Measurements from ENCODE around the gene OBSCN.

Gene OBSCN

DNA sequence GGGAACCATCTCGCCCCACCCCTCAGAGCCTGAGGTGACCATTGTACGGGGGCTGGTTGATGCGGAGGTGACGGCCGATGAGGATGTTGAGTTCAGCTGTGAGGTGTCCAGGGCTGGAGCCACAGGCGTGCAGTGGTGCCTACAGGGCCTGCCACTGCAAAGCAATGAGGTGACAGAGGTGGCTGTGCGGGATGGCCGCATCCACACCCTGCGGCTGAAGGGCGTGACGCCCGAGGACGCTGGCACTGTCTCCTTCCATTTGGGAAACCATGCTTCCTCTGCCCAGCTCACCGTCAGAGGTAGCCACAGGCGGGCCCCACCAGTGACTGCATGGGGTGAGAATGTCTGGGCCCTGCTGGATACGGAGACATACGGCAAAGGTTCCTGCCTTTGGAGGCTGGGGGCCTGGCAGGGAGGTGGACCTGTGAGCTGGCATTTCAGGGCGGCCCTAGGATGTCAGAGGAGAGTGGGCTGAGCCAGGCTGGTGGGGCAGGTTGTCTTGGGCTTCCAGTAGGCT, 100.3 kb downstream of the OBSCN start:
- DNase-seq (ENCODE audit: low read depth) = no peak

DNA sequence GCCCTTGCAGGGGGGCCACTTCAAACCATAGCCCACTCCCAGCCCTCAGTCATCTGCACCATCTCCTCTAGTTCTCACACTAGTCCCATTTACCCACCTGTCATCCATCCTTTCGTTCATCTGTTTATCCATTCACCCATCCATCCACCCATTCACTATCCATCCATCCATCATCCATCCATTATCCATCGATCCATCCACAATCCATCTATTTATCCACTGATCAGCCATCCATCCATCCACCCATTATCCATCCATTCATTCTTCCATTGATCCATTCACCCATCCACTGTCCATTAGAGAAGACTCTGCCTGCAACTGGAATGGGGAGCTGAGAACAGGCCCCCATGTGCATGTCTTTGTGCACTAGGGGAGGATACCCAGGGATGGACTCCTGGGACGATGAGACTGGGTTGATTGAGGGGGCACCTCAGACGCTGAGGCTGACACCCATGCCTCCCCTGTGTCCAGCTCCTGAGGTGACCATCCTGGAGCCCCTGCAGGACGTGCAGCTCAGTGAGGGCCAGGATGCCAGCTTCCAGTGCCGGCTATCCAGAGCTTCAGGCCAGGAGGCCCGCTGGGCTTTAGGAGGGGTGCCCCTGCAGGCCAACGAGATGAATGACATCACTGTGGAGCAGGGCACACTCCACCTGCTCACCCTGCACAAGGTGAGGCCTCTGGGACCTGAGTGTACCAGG, 100.9 kb downstream of the OBSCN start:
- no peak for DNase-seq (ENCODE audit: low read depth)

DNA sequence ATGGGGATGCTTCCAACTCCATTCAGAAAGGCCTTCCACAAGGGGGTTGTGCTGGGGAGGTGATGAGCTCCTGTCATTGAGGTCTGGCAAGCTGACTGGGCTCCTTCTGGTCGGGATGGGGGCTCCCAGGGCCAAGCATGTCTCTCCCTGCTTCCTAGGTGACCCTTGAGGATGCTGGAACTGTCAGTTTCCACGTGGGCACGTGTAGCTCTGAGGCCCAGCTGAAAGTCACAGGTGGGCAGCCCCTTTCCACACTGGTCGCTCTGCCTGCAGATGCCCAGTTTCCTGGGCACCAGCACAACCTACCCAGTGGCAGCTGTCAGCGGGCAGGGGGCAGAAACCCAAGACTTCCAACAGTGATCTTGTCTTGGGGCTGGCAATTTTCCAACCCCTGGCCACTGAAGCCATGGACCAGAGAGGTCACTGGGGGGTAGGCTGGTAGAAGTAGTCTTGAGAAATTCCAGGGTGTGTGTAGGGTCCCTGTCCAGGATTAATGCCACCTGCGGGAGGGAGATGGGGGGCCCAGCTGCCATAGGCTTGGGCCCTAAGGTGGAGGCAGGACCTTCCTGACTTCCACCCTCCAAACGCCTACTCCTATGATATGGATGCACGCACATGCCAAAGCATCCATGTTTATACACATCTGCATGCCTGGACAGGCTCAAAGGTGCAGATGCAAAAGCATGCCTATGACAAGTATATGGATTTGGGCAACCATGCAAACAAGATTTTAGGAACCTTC, 101.7 kb downstream of the OBSCN start:
- no peak for DNase-seq (ENCODE audit: low read depth)

DNA sequence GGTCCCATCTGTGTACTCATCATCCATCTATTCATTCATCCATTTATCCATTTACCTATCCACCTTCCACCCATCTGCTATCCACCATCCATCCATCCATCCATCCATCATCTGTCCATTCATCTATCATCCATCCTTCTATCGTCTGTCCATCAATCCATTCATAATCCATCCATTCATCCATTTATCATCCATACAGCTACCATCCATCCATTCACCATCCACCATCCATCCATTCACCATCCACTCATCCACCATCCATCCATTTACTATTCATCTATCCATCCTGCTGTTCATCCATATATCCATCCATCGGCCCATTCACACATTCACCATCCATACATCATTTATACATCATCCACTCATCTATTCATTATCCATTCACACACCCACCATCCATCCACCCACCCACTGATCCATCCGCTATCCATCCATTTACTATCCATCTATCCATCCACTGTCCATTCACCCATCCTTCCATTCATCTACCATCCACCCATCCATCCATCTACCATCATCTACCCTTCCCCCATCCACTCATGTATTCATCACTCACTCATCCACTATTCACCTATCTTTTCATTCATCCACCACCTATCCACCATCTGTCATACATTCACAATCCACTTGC, 102.4 kb downstream of the OBSCN start:
- DNase-seq (ENCODE audit: low read depth) = no peak

DNA sequence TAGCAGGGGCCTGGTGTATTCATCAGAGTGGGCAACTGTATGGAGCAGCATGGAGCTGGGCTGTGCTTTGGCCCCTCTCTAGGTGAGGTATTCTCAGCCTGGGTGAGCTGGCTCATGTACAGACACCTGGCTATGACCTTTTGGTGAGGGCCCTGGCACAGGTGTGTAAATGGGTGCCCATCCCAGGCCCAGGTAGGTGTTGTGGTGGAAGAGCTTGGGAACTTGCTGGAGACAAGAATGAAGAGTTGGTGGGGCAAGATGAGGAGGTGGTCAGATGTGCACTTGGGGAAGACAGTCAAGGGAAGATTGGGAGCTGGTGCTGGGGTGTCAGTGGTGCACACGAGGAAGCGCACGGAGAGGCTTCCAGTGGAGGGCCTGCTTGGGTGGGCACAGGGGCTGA, 103.2 kb downstream of the OBSCN start:
- DNase-seq (ENCODE audit: low read depth) = no peak

DNA sequence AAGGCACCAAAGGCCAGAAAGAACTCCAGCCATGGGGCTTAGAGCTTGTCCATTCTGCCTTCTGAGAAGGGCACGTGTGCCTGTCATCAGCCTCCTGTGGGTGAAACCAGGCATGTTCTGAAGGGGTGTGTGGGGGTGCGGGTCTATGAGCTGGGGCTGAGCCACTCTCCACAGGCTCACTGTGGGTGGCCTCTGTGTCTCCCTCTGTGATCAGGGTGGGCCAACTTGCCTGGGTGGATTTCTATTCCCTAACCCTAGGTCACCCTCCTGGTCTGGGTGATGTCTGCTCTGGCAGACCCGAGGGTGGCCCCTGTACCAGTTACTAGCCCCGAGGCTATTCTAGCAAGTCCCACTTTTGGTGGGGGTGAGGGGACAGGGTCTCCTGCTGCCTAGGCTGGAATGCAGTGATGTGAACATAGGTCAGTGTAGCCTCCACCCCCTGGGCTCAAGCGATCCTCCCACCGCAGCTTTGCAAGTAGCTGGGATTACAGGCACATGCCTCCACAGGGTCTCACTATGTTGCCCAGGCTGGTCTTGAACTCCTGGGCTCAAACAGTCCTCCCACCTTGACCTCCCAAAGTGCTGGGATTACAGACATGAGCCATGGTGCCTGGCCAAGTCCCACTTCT, 104.4 kb downstream of the OBSCN start:
- DNase-seq (ENCODE audit: low read depth) = no peak

DNA sequence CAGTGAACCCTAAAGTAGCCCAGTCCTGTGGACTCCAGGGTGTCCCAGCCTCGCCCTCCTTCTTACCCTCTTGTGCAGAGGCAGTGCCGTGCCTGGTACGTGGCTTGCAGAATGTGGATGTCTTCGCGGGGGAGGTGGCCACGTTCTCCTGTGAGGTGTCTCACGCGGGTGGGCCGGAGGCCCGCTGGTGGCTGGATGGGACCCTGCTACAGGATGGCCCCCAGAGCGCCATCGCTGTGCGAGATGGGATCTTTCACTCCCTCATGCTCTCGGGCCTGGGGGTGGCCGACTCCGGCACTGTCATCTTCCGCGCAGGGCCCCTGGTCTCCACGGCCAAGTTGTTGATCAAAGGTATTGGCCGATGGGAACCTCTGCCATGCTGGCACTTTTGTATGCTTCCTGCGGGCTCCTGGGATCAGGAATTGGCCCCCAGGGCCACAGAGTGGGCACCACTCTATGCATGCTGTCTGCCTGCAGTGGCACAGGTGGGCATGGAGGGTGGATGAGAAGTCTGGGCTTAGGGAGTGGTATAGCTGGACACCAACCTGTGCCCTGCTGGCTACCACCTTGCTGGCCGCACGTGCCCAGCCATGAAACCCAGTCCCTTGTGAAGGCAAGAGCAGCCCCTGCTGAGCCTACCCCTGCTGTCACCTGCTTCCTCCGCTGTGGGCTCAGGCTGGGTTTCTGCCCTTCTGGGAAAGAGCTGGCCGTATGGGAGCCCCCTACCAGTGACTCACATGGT, 105.9 kb downstream of the OBSCN start:
- no peak for DNase-seq (ENCODE audit: low read depth)

DNA sequence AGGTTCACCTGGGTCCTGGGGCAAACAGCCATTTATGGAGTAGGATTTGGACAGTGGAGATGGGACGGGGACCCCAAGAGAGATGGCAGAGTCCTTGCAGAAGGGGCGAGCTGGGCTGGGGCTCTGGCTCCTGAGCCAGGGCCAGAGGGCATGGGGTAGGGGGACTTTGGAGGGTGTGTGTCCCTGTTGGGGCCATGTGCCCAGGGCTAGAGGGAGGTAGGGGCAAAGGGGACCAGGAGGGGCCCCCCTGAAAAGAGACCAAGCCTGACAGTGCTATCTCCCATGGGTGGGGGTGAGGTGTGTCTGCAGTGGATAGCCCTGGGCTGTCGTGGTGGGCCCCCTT, 106.4 kb downstream of the OBSCN start:
- DNase-seq (ENCODE audit: low read depth) = no peak

DNA sequence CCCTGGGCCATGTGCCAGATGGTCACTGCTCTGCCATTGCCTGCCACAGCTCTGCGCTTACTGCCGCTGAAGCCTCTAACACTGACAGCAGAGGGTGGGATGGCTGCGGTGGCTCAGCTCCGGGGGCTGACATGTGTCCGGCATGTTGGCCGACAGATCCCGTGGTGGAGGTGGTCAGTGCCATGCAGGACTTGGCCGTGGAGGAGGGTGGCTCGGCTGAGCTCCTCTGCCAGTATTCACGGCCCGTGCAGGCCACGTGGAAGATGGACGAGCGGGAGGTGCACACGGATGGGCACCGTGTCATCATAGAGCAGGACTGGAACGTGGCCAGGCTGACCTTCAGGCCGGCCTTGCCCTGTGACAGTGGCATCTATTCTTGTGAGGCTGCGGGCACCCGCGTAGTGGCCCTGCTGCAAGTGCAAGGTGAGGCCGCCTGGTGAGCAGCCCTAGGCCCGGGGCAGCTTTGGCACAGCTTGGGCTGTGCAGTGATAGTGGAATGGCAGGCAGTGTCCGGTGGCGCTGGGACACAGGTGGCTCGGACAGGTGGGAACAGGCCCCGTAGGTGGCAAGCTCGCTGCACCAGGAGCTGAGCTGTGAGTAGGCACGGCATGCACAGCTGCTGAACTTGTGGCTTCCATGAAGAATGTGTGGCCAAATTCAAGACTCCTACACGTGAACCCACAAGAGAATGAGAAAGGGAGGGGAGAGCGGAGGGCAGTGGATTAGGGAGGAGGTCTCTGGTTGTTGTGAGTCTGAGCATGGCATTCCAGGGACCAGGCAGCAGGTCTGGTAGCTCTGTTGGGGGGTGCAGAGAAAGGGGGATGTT, 107.0 kb downstream of the OBSCN start:
- no peak for DNase-seq (ENCODE audit: low read depth)

DNA sequence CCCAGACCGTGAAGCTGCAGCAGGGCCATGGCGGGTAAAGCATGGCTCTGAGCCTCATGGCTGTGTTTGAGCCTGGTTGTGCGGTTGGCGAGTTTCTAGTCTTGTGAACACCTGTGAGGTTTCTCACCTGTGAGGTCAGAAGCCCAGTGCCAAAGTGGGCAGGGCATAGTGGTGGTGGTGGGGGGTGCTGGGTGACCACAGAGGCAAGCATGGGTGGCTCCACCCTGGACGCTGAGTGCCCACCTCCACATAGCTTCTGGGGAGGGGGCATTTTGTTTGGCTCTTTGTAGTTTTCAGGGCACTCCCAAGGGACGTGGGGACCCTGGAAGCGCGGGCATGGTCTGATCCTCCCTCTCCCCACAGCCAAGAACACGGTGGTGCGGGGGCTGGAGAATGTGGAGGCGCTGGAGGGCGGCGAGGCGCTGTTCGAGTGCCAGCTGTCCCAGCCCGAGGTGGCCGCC, 107.7 kb downstream of the OBSCN start:
- no peak for DNase-seq (ENCODE audit: low read depth)

DNA sequence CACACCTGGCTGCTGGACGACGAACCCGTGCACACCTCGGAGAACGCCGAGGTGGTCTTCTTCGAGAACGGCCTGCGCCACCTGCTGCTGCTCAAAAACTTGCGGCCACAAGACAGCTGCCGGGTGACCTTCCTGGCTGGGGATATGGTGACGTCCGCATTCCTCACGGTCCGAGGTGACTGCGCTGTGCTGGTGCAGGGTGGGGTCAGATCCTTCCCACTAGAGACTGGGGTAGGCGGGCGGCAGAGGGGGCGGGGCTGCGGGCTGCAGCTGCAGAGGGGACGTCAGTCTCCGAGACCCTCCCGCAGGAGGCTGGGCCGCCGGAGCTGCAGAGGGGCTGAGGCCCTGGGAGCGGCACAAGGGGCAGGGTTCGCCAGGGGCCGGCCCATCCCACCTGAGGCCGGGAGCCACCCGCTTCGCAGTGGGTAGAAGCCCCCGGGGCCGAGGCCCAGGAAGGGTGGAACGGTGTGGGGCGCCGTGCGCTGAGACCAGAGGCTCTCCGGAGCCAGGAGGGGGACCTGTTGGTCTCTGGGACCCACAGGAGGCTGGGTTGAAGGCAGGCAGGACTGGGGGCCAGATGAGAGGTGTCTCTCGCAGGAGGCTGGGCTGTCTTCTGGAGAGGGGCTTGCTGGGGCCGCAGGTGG, 108.2 kb downstream of the OBSCN start:
- DNase-seq (ENCODE audit: low read depth) = no peak

DNA sequence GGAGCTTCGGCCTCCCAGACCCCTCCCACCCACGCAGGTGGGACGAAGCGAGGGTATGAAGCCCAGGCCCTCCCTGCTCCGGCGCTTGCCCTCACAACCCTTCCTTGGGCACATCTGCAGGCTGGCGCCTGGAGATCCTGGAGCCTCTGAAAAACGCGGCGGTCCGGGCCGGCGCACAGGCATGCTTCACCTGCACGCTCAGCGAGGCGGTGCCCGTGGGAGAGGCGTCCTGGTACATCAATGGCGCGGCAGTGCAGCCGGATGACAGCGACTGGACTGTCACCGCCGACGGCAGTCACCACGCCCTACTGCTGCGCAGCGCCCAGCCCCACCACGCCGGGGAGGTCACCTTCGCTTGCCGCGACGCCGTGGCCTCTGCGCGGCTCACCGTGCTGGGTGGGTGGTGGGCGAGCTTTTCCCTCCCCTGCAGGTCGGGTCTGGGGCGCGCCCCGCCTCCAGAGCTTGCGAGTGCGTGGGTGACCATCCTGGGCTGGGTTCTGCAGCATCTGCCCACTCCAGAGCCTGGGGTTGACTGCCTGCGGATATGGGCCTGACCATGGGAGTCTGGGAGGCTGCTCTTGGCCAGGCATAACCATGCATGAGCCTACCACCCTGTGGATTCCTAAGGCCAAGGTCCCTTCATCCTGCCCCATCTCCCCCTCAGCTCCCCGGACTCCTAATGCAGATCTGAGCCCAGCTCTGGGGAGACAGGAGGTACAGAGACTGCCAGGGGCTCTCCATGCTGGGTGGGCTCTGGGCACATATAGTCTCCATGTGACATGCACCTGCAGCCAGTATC, 108.9 kb downstream of the OBSCN start:
- no peak for DNase-seq (ENCODE audit: low read depth)

DNA sequence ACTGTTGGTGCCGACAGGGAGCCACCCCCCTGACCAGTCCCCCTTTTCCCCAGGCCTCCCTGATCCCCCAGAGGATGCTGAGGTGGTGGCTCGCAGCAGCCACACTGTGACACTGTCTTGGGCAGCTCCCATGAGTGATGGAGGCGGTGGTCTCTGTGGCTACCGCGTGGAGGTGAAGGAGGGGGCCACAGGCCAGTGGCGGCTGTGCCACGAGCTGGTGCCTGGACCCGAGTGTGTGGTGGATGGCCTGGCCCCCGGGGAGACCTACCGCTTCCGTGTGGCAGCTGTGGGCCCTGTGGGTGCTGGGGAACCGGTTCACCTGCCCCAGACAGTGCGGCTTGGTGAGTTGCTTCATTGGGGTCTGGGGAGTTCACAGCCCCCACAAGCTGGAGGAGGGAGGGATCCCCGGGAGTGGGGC, 109.6 kb downstream of the OBSCN start:
- no peak for DNase-seq (ENCODE audit: low read depth)

DNA sequence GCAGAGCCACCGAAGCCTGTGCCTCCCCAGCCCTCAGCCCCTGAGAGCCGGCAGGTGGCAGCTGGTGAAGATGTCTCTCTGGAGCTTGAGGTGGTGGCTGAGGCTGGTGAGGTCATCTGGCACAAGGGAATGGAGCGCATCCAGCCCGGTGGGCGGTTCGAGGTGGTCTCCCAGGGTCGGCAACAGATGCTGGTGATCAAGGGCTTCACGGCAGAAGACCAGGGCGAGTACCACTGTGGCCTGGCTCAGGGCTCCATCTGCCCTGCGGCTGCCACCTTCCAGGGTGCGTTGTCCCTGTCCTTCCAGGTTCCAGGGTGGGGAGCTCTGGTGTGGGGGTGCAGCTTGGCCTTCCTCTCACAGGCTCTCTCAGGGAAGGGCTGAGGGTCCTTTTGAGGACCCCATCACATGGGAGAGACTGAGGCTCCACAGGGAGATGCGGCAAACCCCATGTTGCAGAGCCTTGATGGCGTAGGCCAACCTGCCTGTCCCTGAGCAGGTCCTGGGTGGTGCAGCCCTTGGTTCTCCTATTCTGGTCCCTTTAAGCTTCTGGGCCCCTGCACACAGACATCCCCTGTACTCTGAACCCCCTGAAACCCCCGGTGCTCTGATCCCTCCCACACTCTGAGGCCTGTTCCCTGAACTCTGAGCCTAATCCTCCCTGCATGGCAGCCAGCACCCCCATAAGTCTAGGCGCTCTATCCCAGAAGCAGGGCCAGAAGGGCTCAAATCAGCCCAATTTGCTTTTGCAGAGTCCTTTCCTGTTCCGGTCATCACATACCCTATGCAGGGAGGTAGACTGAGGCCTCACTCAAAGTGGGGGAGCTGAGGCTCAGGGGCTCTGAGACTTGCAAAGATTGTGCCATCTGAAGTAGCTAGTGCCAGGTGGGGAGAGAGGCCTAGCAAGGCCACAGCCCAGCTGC, 110.3 kb downstream of the OBSCN start:
- no peak for DNase-seq (ENCODE audit: low read depth)

DNA sequence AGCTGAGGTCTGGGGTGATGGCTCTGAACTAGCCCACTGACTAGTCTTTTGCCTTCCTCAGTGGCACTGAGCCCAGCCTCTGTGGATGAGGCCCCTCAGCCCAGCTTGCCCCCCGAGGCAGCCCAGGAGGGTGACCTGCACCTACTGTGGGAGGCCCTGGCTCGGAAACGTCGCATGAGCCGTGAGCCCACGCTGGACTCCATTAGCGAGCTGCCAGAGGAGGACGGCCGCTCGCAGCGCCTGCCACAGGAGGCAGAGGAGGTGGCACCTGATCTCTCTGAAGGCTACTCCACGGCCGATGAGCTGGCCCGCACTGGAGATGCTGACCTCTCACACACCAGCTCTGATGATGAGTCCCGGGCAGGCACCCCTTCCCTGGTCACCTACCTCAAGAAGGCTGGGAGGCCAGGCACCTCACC, 111.0 kb downstream of the OBSCN start:
- DNase-seq (ENCODE audit: low read depth) = no peak

DNA sequence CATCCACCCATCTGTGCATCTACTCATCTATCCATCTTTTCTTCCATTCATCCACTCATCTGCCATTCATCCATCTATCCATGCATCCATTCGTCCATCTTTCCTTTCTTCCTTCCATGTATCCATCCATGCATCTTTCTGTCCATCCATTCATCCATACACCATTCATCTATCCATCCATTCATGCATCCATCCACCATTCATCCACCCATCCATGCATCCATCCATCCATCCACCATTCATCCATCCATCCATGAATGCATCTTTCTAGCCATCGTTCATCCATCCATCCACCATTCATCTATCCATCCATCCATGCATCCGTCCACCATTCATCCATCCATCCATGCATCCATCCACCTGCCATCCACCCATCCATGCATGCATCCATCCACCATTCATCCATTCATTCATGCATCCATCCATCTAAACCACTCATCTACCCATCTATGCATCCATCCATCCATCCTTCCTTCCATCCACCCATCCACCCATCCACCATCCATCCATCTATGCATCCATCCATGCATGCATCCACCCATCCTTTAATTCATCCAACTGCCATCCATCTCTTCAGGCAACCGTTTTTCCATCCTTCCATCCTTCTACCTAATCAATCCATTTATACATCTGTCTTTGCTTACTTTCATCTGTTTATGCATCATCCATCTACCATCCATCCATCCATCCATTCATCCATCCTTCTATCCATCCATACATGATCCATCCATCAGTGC, 111.7 kb downstream of the OBSCN start:
- DNase-seq (ENCODE audit: low read depth) = no peak

DNA sequence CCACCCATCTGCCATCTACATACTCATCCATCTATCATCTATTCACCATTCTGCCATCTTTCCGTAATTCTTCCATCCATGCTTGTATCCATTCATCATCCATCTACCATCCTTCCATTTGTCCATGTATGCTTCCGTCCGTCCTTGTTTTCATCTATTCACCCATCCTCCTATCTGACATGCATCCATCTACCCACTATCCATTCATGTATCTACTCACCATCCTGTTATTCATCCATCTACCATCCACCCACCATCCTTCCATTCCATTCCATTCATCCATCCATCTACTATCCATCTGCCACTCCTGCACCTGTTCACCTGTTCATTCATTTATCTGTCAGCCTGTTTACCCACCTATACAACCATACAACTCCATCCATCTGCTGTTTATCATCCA, 112.5 kb downstream of the OBSCN start:
- DNase-seq (ENCODE audit: low read depth) = no peak

DNA sequence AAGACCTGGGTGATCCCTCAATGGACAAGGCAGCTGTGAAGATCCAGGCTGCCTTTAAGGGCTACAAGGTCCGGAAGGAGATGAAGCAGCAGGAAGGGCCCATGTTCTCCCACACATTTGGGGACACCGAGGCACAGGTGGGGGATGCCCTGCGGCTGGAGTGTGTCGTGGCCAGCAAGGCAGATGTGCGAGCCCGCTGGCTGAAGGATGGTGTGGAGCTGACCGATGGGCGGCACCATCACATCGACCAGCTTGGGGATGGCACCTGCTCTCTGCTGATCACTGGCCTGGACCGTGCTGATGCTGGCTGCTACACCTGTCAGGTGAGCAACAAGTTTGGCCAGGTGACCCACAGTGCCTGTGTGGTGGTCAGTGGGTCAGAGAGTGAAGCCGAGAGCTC, 113.6 kb downstream of the OBSCN start:
- no peak for DNase-seq (ENCODE audit: low read depth)
